ENCODE data around the gene PDGFA. TPM values are rescaled to one million over a fixed set of nuclear protein-coding genes. Genes with fewer than 3 reads are reported as not detected.

PDGFA gene
- total and polyA plus RNA-seq, 4 donors, result 21.8 to 40.6 (median 25.6) TPM

GRCh38 chr7:475425-475728 lies 44.3 kb downstream of the PDGFA start:
- Histone ChIP-seq H3K27me3 (ENCODE audit: control insufficient read depth in 3 of 3, insufficient read depth in 3 of 3, low read length in 2 of 3) (no peaks in the 10 kb centered on the region), H3K4me3 (no peak overlapping the region), H3K27ac (ENCODE audit: low read depth in 1 of 2, low read length in 1 of 2) (no peak overlapping the region), H3K36me3 (ENCODE audit: control insufficient read depth in 4 of 4, insufficient read depth in 4 of 4, low read length in 4 of 4) (no peaks in the 10 kb centered on the region), H3K4me1 (ENCODE audit: control insufficient read depth in 5 of 5, insufficient read depth in 5 of 5, low read length in 5 of 5) (peaks cover 0 to 13% (median 6%) of the 10 kb centered on the region in 5 donors), H3K9me3 (ENCODE audit: control insufficient read depth in 4 of 4, insufficient read depth in 3 of 4, low read length in 3 of 4) (peaks cover 0 to 8% (median 3%) of the 10 kb centered on the region in 4 donors), H3K9ac (ENCODE audit: insufficient read depth in 1 of 2, low read length in 2 of 2) (no peak overlapping the region)
- 94 to 98% methylated on average over 5 to 6 of the region's 7 CpGs for WGBS, 2 donors
- TF ChIP-seq CTCF (IDR thresholded peaks at IDR 0.05; ENCODE audit: control extremely low read depth, extremely low read depth), result no peak
- no peak for ATAC-seq (ENCODE audit: insufficient read depth, low FRiP score)
- no peak for DNase-seq

DNA sequence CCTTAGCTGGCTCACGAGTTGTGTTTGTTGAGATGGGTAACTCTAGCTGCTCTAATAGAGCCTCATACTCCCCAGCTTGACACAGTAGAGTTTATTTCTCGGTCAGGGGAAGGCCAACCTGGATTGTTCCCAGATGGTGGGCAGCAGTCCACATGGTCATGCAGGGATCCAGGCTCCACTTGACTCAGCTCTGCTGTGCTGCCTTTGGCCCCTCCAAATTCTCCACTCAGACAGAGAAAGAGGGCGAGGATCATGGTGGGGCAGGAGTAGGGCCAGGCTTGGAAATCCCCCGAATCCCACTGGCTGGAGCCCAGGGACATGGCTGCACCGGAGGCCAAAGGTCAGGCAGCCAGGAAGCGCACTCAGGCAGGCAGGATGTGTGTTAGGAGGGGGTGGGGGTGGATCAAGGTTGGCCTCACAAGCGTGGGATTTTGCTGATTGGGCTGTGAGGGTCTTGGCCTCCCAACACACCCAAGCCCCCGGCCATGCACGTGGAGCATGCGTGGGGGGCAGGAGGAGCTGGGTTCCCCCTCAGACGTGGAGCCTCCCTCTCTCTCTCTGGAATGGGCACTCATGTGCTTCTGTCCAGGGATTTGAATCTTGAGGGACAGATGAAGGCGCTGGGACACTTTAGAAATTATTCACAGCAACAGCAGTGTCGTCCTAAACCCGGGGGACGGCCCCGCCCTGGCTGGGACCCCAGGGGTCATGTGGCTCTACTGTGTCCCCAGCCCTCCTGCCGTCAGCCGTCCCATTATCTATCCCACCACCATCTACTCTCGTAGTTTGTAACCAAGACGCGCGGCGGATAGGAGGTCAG lies 44.8 kb downstream of the PDGFA start:
- whole genome bisulfite sequencing, 2 donors, result 89 to 94% methylated on average over 23 of the region's 23 CpGs
- Histone ChIP-seq H3K27me3 (ENCODE audit: control insufficient read depth in 3 of 3, insufficient read depth in 3 of 3, low read length in 2 of 3) (no peaks in the 10 kb centered on the region), H3K4me3 (no peak overlapping the region), H3K9me3 (ENCODE audit: control insufficient read depth in 4 of 4, insufficient read depth in 3 of 4, low read length in 3 of 4) (peaks cover 0 to 8% (median 3%) of the 10 kb centered on the region in 4 donors), H3K9ac (ENCODE audit: insufficient read depth in 1 of 2, low read length in 2 of 2) (no peak overlapping the region), H3K4me1 (ENCODE audit: control insufficient read depth in 5 of 5, insufficient read depth in 5 of 5, low read length in 5 of 5) (peaks cover 0 to 13% (median 6%) of the 10 kb centered on the region in 5 donors), H3K36me3 (ENCODE audit: control insufficient read depth in 4 of 4, insufficient read depth in 4 of 4, low read length in 4 of 4) (no peaks in the 10 kb centered on the region), H3K27ac (ENCODE audit: low read depth in 1 of 2, low read length in 1 of 2) (no peak overlapping the region)
- ATAC-seq (ENCODE audit: insufficient read depth, low FRiP score) (no peak), DNase-seq (no peak)
- TF ChIP-seq CTCF (IDR thresholded peaks at IDR 0.05; ENCODE audit: control extremely low read depth, extremely low read depth), result no peak

GRCh38 chr7:473870-474604 lies 45.6 kb downstream of the PDGFA start:
- peaks cover 0 to 8% (median 3%) of the 10 kb centered on the region in 4 donors for H3K9me3 ChIP-seq (ENCODE audit: control insufficient read depth in 4 of 4, insufficient read depth in 3 of 4, low read length in 3 of 4)
- 88 to 90% methylated on average over 14 of the region's 14 CpGs for WGBS, 2 donors
- DNase-seq, result no peak

More at GRCh38 chr7:473870-474604, 45.6 kb downstream of the PDGFA start:
- Histone ChIP-seq H3K27me3 (ENCODE audit: control insufficient read depth in 3 of 3, insufficient read depth in 3 of 3, low read length in 2 of 3) (no peaks in the 10 kb centered on the region), H3K4me3 (no peak overlapping the region), H3K36me3 (ENCODE audit: control insufficient read depth in 4 of 4, insufficient read depth in 4 of 4, low read length in 4 of 4) (no peaks in the 10 kb centered on the region), H3K9ac (ENCODE audit: insufficient read depth in 1 of 2, low read length in 2 of 2) (no peak overlapping the region), H3K4me1 (ENCODE audit: control insufficient read depth in 5 of 5, insufficient read depth in 5 of 5, low read length in 5 of 5) (peaks cover 0 to 13% (median 11%) of the 10 kb centered on the region in 5 donors), H3K27ac (ENCODE audit: low read depth in 1 of 2, low read length in 1 of 2) (no peak overlapping the region)
- ATAC-seq (ENCODE audit: insufficient read depth, low FRiP score), result no peak
- no peak for TF ChIP-seq CTCF (IDR thresholded peaks at IDR 0.05; ENCODE audit: control extremely low read depth, extremely low read depth)
